Liver (tissue), 9 donors: Measurements from ENCODE around the gene CPAMD8. TPM values are rescaled to one million over a fixed set of nuclear protein-coding genes. Genes with fewer than 3 reads are reported as not detected.

Source experiments
- DNase-seq: peaks from one replicate; pipeline ENCODE4 v3.0.0-alpha.2; 2017; ENCODE audit warnings: low spot score
- H3K27ac ChIP-seq, 2 donors: one replicate each; pipeline ENCODE4 v1.7.0; 2013; ENCODE audit warnings: inconsistent platforms in 2 of 2, low read length in 2 of 2, control low read depth in 1 of 2, low read depth in 1 of 2, mild to moderate bottlenecking in 1 of 2
- H3K27me3 ChIP-seq, 4 donors: one replicate each; pipeline versions ENCODE4 v1.6.1 to v1.7.0; 2013; ENCODE audit warnings: low read length in 3 of 4, inconsistent platforms in 1 of 4, mild to moderate bottlenecking in 1 of 4, moderate library complexity in 1 of 4; ENCODE audit not compliant: control insufficient read depth in 4 of 4, insufficient read depth in 4 of 4
- H3K36me3 ChIP-seq, 4 donors: one replicate each; pipeline versions ENCODE4 v1.6.1 to v1.7.0; 2013; ENCODE audit warnings: low read length in 3 of 4, mild to moderate bottlenecking in 3 of 4, low read depth in 1 of 4, moderate library complexity in 1 of 4; ENCODE audit not compliant: control insufficient read depth in 4 of 4, insufficient read depth in 3 of 4
- H3K4me1 ChIP-seq, 4 donors: one replicate each; pipeline versions ENCODE4 v1.6.1 to v1.7.0; 2013; ENCODE audit warnings: low read length in 3 of 4, mild to moderate bottlenecking in 3 of 4, moderate library complexity in 1 of 4; ENCODE audit not compliant: control insufficient read depth in 4 of 4, insufficient read depth in 4 of 4
- H3K4me3 ChIP-seq, 3 donors: one replicate each; pipeline versions ENCODE4 v1.6.1 to v1.7.0; 2013; ENCODE audit warnings: low read length in 3 of 3, control low read depth in 1 of 3, low read depth in 1 of 3, mild to moderate bottlenecking in 1 of 3
- H3K9ac ChIP-seq, 2 donors: one replicate each; pipeline ENCODE4 v1.7.0; 2013; ENCODE audit warnings: low read length in 2 of 2, mild to moderate bottlenecking in 2 of 2, moderate library complexity in 2 of 2, control low read depth in 1 of 2, low read depth in 1 of 2
- H3K9me3 ChIP-seq, 4 donors: one replicate each; pipeline versions ENCODE4 v1.6.1 to v1.7.0; 2013; ENCODE audit warnings: low read length in 3 of 4; ENCODE audit not compliant: control insufficient read depth in 4 of 4
- ATF3 ChIP-seq: IDR thresholded peaks from 2 replicates; pipeline ENCODE4 v1.6.1; 2016; ENCODE audit warnings: antibody characterized with exemption
- CTCF ChIP-seq: fragments of 150-350 bp; IDR thresholded peaks from 2 replicates; pipeline ENCODE4 v1.5.1; 2017; ENCODE audit warnings: improper control_type of control experiment, low read depth, low read length; ENCODE audit not compliant: missing input control
- FOXA1 ChIP-seq: IDR thresholded peaks from 2 replicates; pipeline ENCODE4 v1.6.1; 2016; ENCODE audit warnings: antibody characterized with exemption
- FOXA2 ChIP-seq: IDR thresholded peaks from 2 replicates; pipeline ENCODE4 v1.6.1; 2016; ENCODE audit warnings: antibody characterized with exemption
- GABPA ChIP-seq, 2 donors: IDR thresholded peaks in 1 of 2; conservative IDR thresholded peaks in 1 of 2; 2 replicates each; pipeline ENCODE4 v1.6.1; 2016; ENCODE audit warnings: antibody characterized with exemption in 2 of 2, mild to moderate bottlenecking in 1 of 2, moderate library complexity in 1 of 2
- HNF4A ChIP-seq, 2 donors: conservative IDR thresholded peaks; 2 replicates each; pipeline ENCODE4 v1.6.1; 2016; ENCODE audit warnings: antibody characterized with exemption in 2 of 2, mild to moderate bottlenecking in 2 of 2
- HNF4G ChIP-seq: IDR thresholded peaks from 2 replicates; pipeline ENCODE4 v1.6.1; 2016; ENCODE audit warnings: antibody characterized with exemption
- MAX ChIP-seq: IDR thresholded peaks from 2 replicates; pipeline ENCODE4 v1.6.1; 2016; ENCODE audit warnings: antibody characterized with exemption
- NR2F2 ChIP-seq: IDR thresholded peaks from 2 replicates; pipeline ENCODE4 v1.6.1; 2016; ENCODE audit warnings: antibody characterized with exemption
- RAD21 ChIP-seq, 2 donors: IDR thresholded peaks; 2 replicates each; pipeline ENCODE4 v1.6.1; 2016; ENCODE audit warnings: antibody characterized with exemption in 2 of 2, mild to moderate bottlenecking in 2 of 2
- REST ChIP-seq: IDR thresholded peaks from 2 replicates; pipeline ENCODE4 v1.6.1; 2016; ENCODE audit warnings: antibody characterized with exemption, mild to moderate bottlenecking
- RXRA ChIP-seq, 2 donors: IDR thresholded peaks; 2 replicates each; pipeline ENCODE4 v1.6.1; 2017 to 2018; ENCODE audit warnings: antibody characterized with exemption in 2 of 2, mild to moderate bottlenecking in 1 of 2
- SP1 ChIP-seq: IDR thresholded peaks from 2 replicates; pipeline ENCODE4 v1.6.1; 2018; ENCODE audit warnings: antibody characterized with exemption, mild to moderate bottlenecking
- TAF1 ChIP-seq: conservative IDR thresholded peaks from 2 replicates; pipeline ENCODE4 v1.6.1; 2016; ENCODE audit warnings: antibody characterized with exemption, mild to moderate bottlenecking
- YY1 ChIP-seq: IDR thresholded peaks from 2 replicates; pipeline ENCODE4 v1.6.1; 2016; ENCODE audit warnings: antibody characterized with exemption, mild to moderate bottlenecking
- ZBTB33 ChIP-seq: IDR thresholded peaks from 2 replicates; pipeline ENCODE4 v1.6.1; 2016; ENCODE audit warnings: antibody characterized with exemption
- WGBS: extraction: QIAGEN DNeasy Blood & Tissue Kit; methylation state at CpG from one replicate; pipeline ENCODE4 v1.1.7; 2013; 5-methylcytosine and 5-hydroxymethylcytosine counted together
- polyA plus RNA-seq, 2 donors: library from polyadenylated mRNA; stranded (reverse) in 1 of 2; unstranded in 1 of 2; fragments of 200-250 nt in 1 of 2; fragments of >200 nt in 1 of 2; fragmentation: Nextera tagmentation in 1 of 2; extraction: Ambion mirVana in 1 of 2; gene quantifications; one replicate each; pipeline versions ENCODE4 v1.2.1 to v1.2.3, GENCODE V29; 2013 to 2015
- total RNA-seq, 2 donors: library from RNA; depleted of rRNA; stranded (reverse); fragments of >200 nt; gene quantifications; one replicate each; pipeline ENCODE4 v1.2.3, GENCODE V29; 2014
- donor health status: healthy.
- donor health status: healthy.
- donor health status: healthy.
- donor health status: healthy.
- donor health status: healthy.

The CPAMD8 gene
- total and polyA plus RNA-seq, 4 donors: 0.92 to 1.4 (median 1.1) TPM

GRCh38 chr19:16892436-16892835, 134.2 kb downstream of the CPAMD8 start:
- Histone ChIP-seq H3K36me3 (no peaks in the 10 kb centered on the region), H3K27me3 (peaks cover 0 to 3% (median under 1%) of the 10 kb centered on the region in 4 donors), H3K4me3 (no peak overlapping the region), H3K9ac (no peak overlapping the region), H3K27ac (no peak overlapping the region), H3K9me3 (no peaks in the 10 kb centered on the region), H3K4me1 (peaks cover 0 to 6% (median 4%) of the 10 kb centered on the region in 4 donors)
- no peak for TF ChIP-seq REST
- TF ChIP-seq SP1: no peak
- no peak for TF ChIP-seq GABPA (IDR thresholded peaks at IDR 0.05 in 1 of 2, conservative IDR thresholded peaks at IDR 0.05 in 1 of 2)
- no peak for DNase-seq
- 75% methylated on average over 4 of the region's 4 CpGs for WGBS

GRCh38 chr19:16891696-16892382, 134.8 kb downstream of the CPAMD8 start:
- no peak overlapping the region for H3K9ac ChIP-seq

GRCh38 chr19:16890461-16891184, 136.0 kb downstream of the CPAMD8 start:
- H3K27ac ChIP-seq: no peak overlapping the region
- 92% methylated on average over 24 of the region's 24 CpGs for whole genome bisulfite sequencing
- H3K27me3 ChIP-seq: peaks cover 0 to 3% (median under 1%) of the 10 kb centered on the region in 4 donors
- no peaks in the 10 kb centered on the region for H3K36me3 ChIP-seq
- H3K4me3 ChIP-seq: no peak overlapping the region
- no peak for DNase-seq
- no peak overlapping the region for H3K9ac ChIP-seq
- no peaks in the 10 kb centered on the region for H3K9me3 ChIP-seq
- no peak for TF ChIP-seq FOXA1
- no peak for TF ChIP-seq ATF3
- TF ChIP-seq HNF4A (conservative IDR thresholded peaks at IDR 0.05): no peak
- TF ChIP-seq YY1: no peak
- TF ChIP-seq FOXA2: no peak
- TF ChIP-seq GABPA (IDR thresholded peaks at IDR 0.05 in 1 of 2, conservative IDR thresholded peaks at IDR 0.05 in 1 of 2): no peak
- no peak for TF ChIP-seq NR2F2
- no peak for TF ChIP-seq RXRA (IDR thresholded peaks at IDR 0.05)
- TF ChIP-seq ZBTB33: no peak
- TF ChIP-seq HNF4G: no peak
- TF ChIP-seq RAD21 (IDR thresholded peaks at IDR 0.05): no peak
- TF ChIP-seq MAX: no peak
- TF ChIP-seq SP1: no peak
- TF ChIP-seq CTCF: no peak
- H3K4me1 ChIP-seq: no peaks in the 10 kb centered on the region

More at GRCh38 chr19:16891696-16892382, 134.8 kb downstream of the CPAMD8 start:
- H3K9me3 ChIP-seq: no peaks in the 10 kb centered on the region
- H3K27me3 ChIP-seq: peaks cover 0 to 3% (median under 1%) of the 10 kb centered on the region in 4 donors
- DNase-seq: no peak
- TF ChIP-seq SP1 (no peak), RXRA (IDR thresholded peaks at IDR 0.05) (no peak), YY1 (no peak), TAF1 (no peak), ATF3 (no peak)
- H3K4me3 ChIP-seq: no peak overlapping the region
- no peak overlapping the region for H3K27ac ChIP-seq
- peaks cover 0 to 6% (median 4%) of the 10 kb centered on the region in 4 donors for H3K4me1 ChIP-seq
- 90% methylated on average over 12 of the region's 12 CpGs for WGBS
- no peaks in the 10 kb centered on the region for H3K36me3 ChIP-seq
